Mononuclear cell (primary cell): ENCODE results near the gene PHF5A. TPM values are rescaled to one million over a fixed set of nuclear protein-coding genes. Genes with fewer than 3 reads are reported as not detected.
"Not testable (repeated sequence)": the region's sequence is repeated elsewhere in the genome, so short reads cannot be mapped to it uniquely, and the experiment has no call there.

Experiments
- H3K27me3 ChIP-seq: 2 replicates; pipeline ENCODE4 v1.6.0; 2011; ENCODE audit warnings: low read length, control low read depth; ENCODE audit not compliant: insufficient read depth
- H3K4me1 ChIP-seq: 2 replicates; pipeline ENCODE4 v1.5.1; 2011; ENCODE audit warnings: mild to moderate bottlenecking, low read length, control low read depth; ENCODE audit not compliant: insufficient read depth
- H3K4me3 ChIP-seq: 2 replicates; pipeline ENCODE4 v1.5.1; 2011; ENCODE audit warnings: mild to moderate bottlenecking, low read length, moderate library complexity
- H3K9me3 ChIP-seq: 2 replicates; pipeline ENCODE4 v1.5.1; 2011; ENCODE audit warnings: low read depth, mild to moderate bottlenecking, control low read depth, low read length
- total RNA-seq: library from RNA; depleted of rRNA; stranded (reverse); fragments of >200 nt; gene quantifications from one replicate; pipeline ENCODE4 v1.2.3, GENCODE V29; 2012

PHF5A gene
- total RNA-seq, 1 donor = 55.4 TPM

DNA sequence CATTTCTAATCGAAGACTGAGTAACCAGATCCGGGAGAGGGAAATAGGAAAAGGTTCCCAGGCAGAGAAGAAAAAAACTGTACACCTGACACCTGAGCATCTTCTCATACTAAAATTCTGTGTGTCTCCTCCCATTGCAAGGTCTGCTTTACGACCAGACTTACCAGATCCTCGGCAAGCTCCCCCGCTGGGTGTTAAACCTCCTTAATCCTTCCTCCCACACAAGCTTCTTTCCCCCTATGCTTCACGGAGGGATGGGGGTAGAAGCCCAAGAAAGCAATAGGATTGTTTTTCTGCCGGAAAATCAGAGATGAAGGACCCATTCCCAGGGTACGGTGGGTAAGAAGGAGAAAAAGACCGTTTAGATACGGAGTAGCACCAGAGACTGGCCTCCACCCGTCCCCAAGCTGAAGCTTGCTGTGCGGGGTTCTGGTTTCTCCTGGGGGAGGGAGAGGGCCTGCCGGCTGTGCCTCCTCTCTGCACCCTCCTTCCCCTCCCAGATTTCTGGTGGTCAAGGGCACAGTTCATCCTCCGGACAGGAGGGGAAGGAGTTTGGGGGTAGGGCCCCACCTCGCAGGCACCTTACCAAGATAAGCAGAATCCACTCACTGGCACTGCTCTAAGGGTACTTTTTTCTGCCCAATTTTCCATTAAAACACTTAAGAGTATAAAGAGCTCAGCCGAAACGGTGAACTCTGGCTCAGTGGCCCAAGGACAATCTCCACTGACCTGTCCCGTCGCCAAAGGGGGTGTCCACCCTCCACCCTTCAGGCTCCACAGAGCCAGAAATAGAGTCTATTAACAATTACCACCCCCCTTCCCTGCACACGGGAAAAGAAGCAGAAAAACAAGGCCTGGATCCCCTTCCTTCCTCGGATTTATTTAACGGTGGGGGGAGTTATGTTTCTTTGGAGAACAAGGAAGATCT lies 23.1 kb downstream of the PHF5A start:
- Histone ChIP-seq H3K9me3 (no peaks in the 10 kb centered on the region), H3K4me1 (peaks cover 23% of the 10 kb centered on the region), H3K27me3 (no peaks in the 10 kb centered on the region), H3K4me3 (peak overlapping the region; percentile 67)

DNA sequence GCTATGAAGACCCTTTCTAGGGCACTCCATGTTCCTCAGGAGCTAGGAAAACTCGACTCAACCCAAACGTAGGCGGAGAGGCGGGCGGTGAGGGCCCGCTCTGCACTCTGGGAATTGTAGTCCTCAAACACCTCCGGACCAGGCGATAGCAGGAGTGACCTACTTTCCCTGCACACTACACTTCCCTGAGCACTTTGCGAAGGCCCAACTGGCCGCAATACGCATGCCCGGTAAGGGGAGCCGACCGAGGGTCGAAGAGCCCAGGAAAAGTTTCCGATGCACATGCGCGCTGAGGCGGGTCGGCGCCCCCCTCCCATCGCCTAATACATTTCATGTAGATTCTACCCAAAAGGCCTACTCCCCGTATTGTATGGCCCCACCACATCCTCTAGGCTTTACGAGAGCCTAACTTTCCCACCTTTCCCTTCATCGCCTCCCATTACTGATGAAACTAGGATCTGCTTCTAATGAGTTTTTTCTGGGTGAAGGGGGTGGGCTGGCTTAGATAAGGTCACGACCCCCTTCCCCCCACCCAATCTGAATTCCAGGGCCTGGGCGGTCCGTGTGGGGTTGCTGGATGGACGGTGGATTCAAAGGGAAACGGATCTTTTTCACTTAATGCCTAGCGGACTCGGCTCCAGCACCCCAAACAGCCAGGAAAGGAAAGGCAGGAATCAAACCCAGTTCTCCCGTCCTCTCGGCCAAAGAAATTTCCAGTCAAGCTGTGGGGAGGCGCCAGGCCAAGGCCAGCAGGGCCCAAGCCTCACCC lies 23.9 kb downstream of the PHF5A start:
- Histone ChIP-seq H3K4me1 (peaks cover 23% of the 10 kb centered on the region), H3K27me3 (no peaks in the 10 kb centered on the region), H3K9me3 (no peaks in the 10 kb centered on the region), H3K4me3 (peak overlapping the region; percentile 67)

DNA sequence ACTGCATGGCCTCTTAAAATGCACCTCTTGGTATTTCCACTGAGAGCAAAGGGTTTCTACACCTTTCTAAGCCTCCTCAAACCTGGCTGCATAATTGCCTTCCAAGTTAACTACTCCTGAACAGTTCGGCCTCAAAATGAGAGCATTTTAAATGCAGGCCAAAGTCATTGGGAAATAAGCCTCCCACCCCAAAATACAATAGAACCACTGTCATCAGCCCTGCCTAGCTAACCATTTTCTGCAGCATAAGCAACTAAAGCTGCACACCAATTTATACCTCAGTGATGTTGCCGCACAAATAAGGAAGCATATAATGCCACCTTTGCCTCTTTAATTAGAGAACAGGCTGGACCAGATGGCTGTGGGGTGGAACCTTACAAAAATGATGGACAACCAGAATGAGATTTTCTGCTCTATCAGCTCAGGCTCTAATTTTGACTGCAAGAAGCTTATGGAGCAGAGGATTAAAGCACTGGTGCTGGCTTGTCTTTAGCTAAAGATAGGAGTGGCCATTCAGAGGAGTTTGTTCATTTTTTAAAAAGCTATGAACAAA lies 26.2 kb downstream of the PHF5A start:
- H3K4me1 ChIP-seq = peaks cover 14% of the 10 kb centered on the region
- H3K27me3 ChIP-seq = no peaks in the 10 kb centered on the region
- H3K9me3 ChIP-seq = no peaks in the 10 kb centered on the region
- H3K4me3 ChIP-seq = no peak overlapping the region

DNA sequence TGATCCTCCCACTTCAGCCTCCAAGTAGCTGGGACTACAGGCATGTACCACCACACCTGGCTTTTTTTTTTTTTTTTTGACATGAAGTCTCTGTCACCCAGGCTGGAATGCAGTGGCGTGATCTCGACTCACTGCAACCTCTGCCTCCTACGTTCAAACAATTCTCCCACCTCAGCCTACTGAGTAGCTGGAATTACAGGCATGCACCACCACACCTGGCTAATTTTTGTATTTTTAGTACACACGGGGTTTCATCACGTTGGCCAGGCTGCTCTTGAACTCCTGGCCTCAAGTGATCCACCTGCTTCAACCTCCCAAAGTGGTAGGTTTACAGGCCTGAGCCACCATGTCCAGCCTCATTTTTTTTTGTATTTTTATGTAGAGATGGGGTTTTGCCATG lies 28.0 kb downstream of the PHF5A start:
- not testable (repeated sequence) for H3K9me3 ChIP-seq, H3K4me3 ChIP-seq, H3K27me3 ChIP-seq
- peaks cover 14% of the 10 kb centered on the region for H3K4me1 ChIP-seq

DNA sequence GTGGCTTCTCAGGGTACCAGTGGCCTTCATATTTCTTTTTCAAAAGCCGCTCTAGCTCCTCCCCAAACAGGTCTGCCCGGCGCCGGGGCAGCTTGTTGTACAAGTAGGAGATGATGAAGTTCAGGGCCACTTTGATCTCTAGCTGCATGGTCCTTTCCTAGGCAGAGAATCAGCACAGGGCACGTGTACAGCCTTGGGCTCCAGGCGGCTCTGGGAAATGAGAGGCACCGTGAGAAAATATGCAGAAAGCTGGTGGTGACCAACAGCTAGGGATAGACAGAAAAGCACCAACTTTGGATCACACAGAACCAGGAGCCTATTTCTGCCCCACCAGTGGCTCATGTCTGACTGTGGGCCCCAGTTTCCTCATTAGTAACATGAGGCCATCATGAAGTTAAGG lies 31.3 kb downstream of the PHF5A start:
- no peaks in the 10 kb centered on the region for H3K4me1 ChIP-seq
- H3K27me3 ChIP-seq = no peaks in the 10 kb centered on the region
- H3K9me3 ChIP-seq = no peaks in the 10 kb centered on the region
- H3K4me3 ChIP-seq = no peak overlapping the region

DNA sequence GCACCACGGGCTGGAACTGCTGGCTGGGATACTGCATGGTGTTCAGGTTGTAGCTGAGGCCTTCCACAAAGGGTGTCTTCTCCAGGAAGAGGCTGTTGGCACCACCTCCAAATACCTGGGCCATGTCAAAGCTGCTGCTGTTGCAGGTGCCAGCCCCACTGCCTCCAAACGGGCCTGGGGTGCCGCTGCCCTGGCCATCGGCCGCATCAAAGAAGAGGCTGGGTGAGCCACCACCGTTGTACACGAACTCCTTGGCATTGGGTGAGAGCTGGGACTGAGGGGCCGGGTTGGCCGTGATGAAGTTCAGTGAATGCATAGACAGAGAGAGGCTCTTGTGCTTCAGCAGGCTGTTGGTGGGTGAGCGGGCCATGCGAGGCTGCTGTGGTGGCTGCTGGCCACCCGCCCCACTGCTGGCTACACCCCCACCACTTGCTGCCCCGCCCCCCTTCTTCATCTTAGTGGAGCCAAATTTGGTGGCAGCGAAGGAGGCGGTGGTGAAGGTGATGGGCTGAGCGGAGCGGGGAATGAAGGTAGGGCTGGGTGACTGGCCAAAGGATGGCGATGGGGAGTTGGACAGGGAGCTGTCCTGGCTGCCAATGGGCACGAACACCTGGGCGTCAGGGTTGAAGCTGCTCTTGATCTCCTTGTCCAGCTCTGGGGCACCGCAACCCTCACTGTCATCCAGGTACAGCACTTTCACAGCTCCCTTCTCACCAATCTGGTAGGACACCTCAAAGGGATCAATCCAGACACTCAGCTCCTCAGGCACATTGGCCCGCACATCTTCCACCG lies 32.0 kb downstream of the PHF5A start:
- H3K4me3 ChIP-seq = no peak overlapping the region
- H3K4me1 ChIP-seq = no peaks in the 10 kb centered on the region
- H3K9me3 ChIP-seq = no peaks in the 10 kb centered on the region
- H3K27me3 ChIP-seq = no peaks in the 10 kb centered on the region

DNA sequence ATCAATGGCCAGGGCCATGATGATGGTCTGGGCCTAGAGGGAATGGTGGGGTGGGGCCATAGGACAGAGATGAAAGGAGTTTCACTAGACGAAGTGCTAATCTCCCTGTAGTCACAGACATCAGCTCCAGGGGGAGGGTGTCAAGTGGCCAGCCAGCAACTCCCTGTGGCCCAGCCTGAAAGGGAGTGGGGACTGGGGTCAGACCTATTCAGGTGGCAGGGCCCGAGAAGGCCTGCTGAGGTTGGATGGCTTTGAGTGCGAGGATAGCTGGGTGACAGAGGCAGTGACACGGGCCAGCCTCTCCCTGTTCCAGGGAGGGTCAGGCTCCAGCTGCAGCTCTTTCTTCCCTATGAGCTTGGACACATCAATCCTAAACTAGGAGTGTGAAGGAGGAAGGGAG lies 32.9 kb downstream of the PHF5A start:
- Histone ChIP-seq H3K9me3 (no peaks in the 10 kb centered on the region), H3K4me1 (no peaks in the 10 kb centered on the region), H3K27me3 (no peaks in the 10 kb centered on the region), H3K4me3 (no peak overlapping the region)

DNA sequence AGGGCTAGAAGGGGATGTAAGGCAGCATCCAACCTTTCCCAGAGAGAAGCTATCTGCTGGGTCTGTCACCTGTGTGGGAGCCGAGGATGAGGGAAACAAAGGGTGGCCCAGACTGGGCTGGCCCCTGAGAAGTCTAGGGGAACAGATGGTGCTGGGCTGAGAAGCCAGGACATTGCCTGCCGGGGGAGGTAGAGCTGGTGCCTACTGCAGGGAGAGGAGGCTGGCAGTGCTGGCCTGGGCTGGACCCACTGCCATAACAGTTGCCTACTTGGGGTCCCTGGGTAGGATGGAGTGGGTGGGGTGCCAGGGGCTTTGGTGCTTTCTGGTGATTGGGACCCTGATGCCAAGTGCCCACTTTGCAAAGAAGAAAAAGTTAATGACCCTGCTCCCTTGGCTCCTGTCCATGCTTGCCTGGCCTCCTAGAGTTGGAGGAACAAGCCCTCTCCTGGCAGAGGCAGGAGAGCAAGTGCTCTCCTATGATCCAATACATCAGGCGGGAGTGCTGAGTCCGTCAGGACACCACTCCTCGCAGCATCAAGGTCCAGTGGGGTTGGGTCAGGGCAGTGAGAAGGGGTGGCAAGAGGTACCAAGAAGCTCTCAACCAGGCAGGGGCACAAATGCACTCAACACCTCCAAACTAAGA lies 34.0 kb downstream of the PHF5A start:
- H3K4me3 ChIP-seq, H3K9me3 ChIP-seq, H3K27me3 ChIP-seq, H3K4me1 ChIP-seq: not testable (repeated sequence)

DNA sequence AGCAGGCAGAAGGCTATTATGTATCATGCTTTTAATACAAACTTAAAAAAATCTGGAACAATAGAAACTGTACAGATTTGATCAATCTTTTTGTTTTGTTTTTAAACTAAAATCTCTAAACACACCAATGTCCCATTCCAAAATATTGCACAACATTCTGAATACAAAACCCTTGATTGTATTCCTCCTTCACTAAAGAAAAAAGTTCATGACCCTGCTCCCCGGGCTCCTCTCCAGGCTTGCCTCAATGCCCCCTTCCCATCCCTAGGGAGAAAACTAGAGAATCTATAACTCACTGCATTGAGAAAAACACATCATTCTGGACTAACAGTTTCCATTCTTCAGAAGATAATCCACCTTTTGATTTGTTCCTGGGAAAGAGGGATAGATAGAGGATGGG lies 35.0 kb downstream of the PHF5A start:
- H3K9me3 ChIP-seq, H3K27me3 ChIP-seq, H3K4me1 ChIP-seq, H3K4me3 ChIP-seq: not testable (repeated sequence)

DNA sequence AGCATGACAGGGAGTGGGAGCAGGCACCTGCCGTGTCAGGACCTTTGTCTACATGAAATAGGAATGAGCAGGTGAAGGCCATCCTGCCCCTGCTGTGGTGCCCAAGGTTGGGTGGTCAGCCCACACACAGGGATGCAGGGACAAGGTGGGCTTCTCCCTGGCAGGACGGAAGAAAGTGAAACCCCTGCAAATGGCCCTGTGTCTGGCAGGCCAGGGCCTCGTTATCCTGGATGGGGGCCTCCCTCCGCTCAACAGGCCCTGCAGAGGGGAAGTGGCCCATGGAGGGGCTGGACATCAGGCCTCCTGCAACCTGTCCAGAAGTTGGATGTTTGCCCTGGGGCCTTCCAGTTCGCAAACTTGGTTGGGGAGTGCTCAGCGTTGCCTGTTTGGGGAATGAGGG lies 36.8 kb downstream of the PHF5A start:
- Histone ChIP-seq H3K4me3 (no peak overlapping the region), H3K4me1 (no peaks in the 10 kb centered on the region), H3K27me3 (no peaks in the 10 kb centered on the region), H3K9me3 (no peaks in the 10 kb centered on the region)

DNA sequence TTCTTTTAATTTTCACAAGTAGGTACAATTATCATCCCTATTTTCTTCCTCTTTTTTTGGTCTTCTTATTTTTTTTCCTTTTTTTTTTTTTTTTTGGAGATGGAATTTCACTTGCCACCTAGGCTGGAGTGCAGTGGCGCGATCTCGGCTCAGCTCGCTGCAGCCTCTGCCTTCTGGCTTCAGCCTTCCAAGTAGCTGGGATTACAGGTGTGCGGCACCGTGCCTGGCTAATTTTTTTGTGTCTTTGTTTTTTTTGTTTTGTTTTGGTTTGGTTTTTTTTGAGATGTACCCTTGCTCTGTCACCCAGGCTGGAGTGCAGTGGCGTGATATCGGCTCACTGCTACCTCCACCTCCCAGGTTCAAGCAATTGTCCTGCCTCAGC lies 38.5 kb downstream of the PHF5A start:
- Histone ChIP-seq H3K4me3 (no peak overlapping the region), H3K27me3 (no peaks in the 10 kb centered on the region), H3K4me1 (peaks cover 4% of the 10 kb centered on the region), H3K9me3 (no peaks in the 10 kb centered on the region)

DNA sequence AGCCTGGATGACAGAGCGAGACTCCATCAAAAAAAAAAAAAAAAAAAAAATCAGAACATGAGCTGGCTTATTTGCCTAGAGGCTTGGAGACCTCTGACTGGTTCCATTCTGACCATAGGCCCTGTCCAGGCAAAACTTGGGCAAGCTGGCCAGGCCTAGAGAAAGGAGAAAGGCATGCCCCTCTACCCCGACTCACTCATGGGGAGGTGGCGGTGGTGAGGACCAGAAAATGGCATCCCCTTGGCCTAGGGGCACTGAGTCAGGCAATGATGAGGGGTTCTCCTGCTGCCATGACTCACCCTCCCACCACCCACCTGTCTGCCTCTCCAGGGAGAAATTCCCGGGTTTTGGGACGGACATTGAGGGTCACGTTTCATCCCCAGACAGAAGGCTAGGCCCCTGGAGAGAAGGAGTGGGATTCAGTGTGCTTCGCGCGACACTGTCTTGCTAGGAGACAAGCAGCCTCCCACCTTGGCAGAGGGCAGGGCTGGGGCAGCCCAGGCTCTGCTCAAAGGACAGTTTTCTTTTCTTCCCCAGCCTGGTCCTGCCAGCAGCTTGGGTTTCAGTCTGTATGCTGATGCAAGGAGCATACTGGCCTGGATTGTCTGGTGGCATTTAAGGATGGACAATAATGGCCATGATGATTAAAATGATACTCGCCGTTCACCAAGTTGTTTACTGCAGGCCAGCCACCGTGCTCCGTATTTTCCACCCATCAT lies 39.1 kb downstream of the PHF5A start:
- H3K4me1 ChIP-seq = peaks cover 4% of the 10 kb centered on the region
- no peaks in the 10 kb centered on the region for H3K27me3 ChIP-seq

DNA sequence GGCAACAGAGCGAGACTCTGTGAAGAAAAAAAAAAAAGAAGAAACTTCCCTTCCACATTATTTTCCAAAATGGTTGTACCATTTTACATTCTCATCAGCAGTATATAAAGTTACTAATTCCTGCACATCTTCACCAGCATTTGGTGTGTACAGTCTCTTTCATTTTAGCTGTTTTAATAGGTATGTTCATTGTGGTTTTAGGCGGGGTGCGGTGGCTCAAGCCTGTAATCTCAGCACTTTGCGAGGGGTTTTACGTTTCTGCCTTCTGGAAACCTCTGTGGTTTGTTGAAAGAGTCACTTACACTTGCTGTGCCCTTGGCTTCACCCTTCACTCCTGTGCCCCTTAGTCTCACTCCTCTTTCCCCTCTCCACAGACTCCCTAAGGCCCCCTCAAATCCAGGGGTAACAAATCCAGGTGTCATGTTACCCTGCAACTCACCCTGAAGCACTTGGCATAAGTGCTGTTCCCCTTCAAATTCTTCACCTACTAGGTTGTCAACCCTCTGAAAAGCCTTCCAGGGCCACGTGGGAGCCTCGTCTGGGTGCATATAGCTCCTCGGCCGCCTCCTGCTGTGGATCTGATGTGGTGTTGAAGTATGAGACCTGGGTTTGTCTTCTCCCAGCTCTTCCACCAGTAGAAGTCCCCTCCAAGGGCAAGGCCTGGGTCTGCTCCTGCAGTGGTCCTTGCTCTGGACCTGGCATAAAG lies 42.7 kb downstream of the PHF5A start:
- Histone ChIP-seq H3K9me3 (no peaks in the 10 kb centered on the region), H3K27me3 (no peaks in the 10 kb centered on the region), H3K4me3 (no peak overlapping the region), H3K4me1 (peaks cover 4% of the 10 kb centered on the region)

More for the DNA sequence above, 39.1 kb downstream of the PHF5A start:
- Histone ChIP-seq H3K4me3 (no peak overlapping the region), H3K9me3 (no peaks in the 10 kb centered on the region)
